GM18502 (cell line): ENCODE measurements around the gene CTNND1.

ENCODE experiments used
- ATAC-seq: cut with Tn5 transposase; IDR thresholded peaks from one replicate; pipeline ENCODE4 v1.9.1; 2021; ENCODE audit warnings: mild to moderate bottlenecking; ENCODE audit not compliant: unreplicated experiment, poor library complexity

CTNND1 gene

DNA sequence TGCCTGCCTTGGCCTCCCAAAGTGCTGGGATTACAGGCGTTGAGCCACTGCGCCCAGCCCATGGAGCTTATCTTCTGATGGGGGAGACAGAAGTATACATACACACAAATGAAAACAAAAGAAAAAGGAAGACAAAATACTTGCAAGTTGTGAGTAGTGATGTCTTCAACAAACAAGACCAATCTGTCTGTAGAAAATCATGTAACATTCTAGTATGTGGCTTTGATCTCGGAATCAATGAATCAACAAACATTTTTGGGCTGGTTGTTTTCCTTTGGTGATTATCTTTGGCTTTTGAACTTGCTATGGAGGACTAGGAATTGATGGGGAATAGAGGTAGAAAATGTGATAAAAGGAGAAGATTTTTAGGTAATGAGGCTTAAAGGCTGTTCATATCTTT lies 3.4 kb upstream of the CTNND1 start:
- no peak for ATAC-seq

DNA sequence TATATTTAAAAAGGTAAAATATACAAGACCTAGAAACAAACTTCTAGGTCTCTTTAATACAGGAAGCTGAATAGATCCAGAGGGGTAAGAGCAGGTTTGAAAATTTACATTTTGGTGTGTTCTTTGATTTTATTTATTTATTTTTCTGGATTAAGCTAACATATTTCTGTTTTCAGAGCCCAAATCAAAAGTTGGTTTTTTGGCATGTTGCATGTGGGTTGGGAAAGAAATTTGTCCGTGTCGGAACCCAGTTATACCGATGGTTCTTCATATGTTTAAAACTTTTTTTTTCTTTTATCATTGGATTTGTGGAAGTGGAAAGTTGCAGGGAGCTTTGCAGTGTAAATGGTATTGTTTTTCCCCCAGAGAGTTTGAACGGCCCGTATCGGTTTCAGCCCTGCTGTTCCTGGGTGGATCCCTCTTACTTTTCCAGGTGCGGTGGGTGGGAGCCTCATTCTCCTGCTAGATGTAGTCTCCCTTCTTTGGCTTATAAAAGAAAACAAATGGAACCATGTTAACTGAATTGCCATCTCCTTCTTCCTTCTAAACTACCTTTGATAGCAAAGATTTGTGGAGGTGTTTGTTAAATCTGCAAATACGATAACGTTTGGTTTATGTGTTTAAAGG lies 746 bp downstream of the CTNND1 start:
- ATAC-seq = no peak

DNA sequence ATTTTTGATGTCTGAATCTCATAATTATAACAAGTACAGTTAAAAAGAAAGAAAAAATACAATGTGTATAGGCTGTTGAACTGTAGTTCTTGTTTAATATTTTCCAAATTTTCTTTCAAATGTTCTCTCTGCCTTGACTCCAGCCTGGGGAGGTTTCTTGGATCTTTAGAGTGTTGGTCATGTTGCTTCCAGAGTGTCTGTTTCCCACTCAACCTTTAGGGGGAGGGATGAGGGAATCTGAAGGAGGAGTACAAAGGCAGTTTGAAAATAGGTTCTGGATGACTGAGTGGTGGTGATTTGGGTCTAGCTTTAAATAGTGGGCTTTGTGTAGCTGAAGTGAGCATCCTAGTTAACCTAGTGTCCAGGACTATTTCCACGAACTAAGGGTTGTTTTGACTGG lies 2.0 kb downstream of the CTNND1 start:
- no peak for ATAC-seq

DNA sequence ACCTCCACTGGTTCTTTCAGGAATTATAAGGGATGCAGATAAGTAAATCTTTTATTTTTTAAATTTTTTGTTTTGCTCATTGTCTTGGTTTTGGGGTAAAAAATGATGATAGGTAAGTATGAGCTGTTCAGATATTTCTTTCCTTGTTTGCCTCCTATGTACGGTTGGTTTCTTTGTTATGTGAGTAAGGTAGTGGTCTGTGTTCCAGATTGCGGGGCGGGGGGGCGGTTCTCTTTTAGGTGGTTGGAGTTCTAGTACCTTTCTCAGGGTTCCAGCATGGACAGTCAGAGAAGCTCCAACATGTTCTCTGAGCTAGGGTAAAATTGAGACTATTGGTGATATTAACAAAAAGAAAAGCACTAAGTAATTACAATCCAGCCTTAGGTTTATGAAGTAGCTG lies 2.4 kb downstream of the CTNND1 start:
- no peak for ATAC-seq

- ATAC-seq = no peak
Measured at GRCh38 chr11:57764566-57764965, 3.0 kb downstream of the CTNND1 start.

DNA sequence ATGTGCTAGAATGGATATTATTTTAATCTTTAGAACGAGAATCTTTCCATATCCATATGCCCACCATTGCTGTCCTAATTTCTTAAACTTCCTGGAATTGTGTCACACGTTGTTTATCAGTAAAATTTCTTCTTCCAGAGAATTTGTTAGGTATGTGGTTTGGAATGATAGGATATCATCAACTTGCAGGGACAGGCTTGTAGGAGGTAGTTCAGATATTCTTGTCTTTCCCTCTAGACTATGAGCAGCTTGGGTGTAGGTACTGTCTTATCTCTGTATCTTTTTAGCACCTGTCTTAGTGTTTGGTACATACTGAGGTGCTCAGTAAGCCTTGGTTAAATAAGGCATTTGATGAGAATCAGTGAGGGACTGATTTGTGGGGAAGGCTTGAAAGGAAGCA lies 3.4 kb downstream of the CTNND1 start:
- no peak for ATAC-seq

GRCh38 chr11:57770793-57771192 lies 9.2 kb downstream of the CTNND1 start:
- no peak for ATAC-seq

DNA sequence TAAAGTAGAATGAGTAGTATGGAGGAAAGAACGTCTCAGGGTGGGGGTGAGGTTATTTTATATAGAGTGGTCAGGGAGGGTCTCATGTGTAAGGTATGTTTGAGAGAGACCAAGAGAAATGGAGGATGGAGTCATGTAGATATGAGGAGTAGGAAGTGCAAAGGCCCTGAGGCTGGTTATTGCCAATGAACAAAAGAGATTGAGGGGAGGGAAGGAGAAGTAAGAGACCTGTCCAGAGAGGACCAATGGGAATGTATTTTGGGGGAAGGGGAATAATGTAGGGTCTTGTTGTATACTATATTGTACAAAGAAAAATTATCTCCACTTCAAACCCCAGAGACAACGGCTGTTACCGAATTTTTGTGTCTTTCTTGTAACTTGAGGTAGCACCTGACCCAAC lies 9.8 kb downstream of the CTNND1 start:
- no peak for ATAC-seq

DNA sequence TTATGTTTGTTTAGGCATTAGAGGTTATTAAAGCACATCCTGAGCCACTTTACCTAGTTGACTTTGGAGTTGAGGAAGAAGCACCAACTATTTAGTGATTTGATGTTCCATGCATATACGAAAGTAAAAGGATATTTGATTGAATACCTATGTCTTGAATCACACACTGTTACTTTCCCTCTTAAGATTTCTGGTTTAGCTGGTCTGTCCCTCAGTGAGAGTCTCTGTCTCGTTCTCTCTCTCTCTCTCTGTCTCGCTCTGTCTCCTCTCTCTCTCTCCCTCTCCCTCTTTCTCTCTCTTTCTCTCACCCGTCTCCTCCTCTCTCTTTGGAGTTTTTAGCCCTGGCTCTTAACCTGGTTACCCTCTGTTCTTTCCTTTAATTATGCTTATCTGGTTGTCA lies 11.0 kb downstream of the CTNND1 start:
- no peak for ATAC-seq

DNA sequence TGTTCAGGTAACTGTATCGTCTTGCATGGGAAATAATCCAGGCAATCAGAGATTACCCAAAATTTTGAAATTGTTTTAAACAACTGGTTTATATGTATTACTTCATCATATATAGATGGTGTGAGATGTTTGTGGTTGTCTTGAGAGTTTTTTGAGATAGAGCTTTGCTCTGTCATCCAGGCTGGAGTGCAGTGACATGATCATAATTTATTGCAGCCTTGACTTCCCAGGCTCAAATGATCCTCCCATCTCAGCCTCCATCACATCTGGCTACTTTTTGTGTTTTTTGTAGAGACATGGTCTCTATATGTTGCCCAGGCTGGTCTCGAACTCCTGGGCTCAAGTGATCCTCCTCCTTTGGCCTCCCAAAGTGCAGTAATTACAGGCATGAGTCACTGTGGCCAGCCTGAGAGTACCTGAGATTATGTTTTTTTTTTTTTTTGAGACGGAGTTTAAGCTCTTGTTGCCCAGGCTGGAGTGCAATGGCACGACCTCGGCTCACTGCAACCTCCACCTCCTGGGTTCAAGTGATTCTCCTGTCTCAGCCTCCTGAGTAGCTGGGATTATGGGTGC lies 11.5 kb downstream of the CTNND1 start:
- no peak for ATAC-seq

DNA sequence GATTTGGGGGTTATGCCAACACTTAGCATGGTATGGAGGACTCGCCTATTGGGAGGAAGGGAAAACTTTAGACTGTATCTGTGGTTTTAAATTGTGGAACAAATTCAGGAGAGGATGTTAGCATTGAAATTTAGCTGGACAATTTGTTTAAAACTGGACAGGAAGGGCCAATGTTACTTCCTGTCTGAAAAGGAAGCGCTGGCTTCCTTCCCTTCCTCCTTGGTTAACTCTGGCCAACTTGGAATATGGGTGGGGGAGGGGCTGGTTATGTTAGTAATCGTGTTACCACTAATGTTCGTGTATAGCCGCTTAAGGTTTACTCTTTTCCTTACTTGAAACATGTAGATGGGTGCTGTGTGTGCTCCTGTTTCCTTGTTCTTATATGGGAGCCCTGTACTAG lies 13.9 kb downstream of the CTNND1 start:
- no peak for ATAC-seq

DNA sequence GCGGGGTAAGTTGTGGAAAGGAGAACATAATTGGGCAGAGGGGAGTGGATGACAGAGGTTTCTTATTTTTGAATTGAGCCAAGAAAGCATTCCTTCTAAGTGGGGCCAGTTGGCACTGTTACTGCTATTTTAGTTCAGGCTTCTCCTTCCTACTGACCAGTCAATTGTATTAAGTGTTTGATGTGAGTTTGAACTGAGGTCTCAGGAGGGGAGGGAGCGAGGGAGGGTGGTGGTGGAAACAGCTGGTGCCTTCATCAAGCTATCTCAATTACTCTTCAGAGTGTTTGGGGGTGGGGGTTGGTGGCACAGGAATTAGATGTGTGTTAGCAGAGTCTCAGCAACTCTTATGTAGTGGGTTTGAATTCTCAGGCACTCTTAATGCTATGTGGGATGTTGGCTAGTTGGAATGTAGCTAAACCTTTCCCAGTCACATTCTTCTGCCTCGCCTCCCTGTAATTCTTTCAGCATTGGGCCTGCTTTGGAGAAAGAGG lies 14.5 kb downstream of the CTNND1 start:
- ATAC-seq = no peak

- no peak for ATAC-seq
Measured at GRCh38 chr11:57776577-57777210, 15.1 kb downstream of the CTNND1 start.

- ATAC-seq = no peak
Measured at GRCh38 chr11:57777969-57778317, 16.3 kb downstream of the CTNND1 start.

DNA sequence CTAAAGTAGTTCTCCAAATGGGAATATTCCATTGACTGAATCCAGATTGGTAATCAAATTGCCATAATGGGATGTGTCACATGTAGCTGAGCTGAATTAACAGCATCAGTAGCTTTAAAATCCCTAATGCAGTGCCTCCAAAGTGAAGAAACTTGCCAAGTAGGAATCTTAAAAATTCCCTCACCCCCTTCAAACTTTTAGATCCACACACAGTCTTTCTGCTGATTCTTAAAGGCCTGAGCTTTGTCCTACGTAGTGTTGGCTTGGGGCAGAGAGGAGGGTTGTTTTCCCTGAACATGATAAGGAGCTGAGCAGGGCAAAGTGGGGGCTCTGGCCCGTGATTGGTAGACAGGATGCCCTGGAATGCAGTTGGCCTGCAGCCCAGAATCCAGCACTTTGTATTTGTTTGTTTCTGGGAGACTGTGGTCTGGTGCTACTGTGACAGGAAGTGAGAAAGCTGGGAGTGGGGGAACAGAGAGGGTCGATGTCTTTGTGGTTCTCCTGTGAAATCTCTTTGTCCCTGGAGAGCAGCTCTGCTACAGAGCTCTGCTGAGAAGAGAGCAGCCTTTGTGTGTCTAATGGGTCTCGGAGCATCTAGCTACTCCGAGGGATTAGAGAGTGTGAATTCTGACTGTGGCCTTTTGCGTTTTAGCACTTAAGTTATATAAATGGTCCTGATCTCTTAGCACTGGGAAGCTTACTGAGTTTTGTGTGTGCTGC lies 16.9 kb downstream of the CTNND1 start:
- no peak for ATAC-seq

- no peak for ATAC-seq
Measured at GRCh38 chr11:57779276-57779675, 17.7 kb downstream of the CTNND1 start.

DNA sequence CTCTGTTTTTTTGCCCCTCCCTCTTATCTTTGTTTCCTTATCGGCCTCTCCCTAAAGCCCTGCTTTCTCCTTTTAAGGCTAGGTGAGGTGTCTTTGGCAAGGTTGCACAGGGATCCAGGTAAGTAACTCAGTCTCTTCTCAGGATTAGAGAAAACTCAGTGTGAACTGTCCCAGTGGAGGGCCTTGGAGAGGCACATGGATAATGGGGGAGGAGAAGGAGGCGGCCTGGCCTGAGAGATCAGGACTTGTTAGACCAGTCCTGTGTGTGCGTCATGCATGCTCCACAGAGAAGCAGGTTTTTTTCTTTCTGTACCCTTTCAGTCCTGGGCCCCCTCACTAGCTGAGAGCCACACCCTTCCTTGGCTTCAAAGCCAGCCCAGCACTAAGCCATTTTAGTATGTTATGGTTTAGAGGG lies 19.9 kb downstream of the CTNND1 start:
- ATAC-seq = no peak

DNA sequence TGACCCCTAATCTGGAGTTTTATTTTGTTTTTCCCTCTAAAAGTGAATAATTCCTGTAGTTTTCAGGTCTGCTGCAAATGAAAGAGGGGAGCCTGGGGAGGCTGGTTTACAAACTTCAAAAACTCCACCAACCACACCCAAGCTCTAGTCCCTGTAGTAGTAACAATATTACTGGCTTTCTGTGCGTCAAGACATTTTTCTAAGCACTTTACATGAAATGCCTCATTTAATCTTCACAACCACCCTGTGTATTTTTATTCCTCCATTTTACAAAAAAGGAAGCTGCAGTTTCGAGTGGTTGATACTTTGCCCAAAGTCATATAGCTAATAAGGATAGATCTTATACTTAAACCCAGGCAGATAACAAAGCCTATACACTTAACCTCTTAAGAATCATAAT lies 23.5 kb downstream of the CTNND1 start:
- peak; percentile 64 for ATAC-seq

DNA sequence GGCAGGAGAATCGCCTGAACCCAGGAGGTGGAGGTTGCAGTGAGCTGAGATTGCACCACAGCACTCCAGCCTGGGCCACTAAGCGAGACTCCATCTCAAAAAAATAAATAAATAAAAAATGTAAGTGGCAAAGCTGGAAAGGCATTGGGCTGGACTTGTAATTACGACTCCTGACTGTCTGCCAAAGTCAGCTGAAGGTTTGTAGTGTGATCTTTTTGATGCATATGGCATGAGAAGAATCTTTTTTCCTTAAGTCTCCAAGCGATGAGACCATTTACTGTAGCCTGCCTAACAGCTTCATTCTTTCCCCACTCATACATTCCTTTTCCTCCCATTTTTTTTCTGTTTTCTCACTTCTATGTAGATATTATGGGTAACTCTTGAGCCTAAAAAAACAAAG lies 24.8 kb downstream of the CTNND1 start:
- ATAC-seq = no peak

- no peak for ATAC-seq
Measured at GRCh38 chr11:57787006-57787604, 25.5 kb downstream of the CTNND1 start.
